H54 (cell line): Measurements from ENCODE around the gene ERCC8.
"Not testable (repeated sequence)": the region's sequence is repeated elsewhere in the genome, so short reads cannot be mapped to it uniquely, and the experiment has no call there.

Experiments
- DNase-seq: peaks from one replicate; pipeline ENCODE4 v3.0.0; 2011; ENCODE audit warnings: low spot score, mixed read lengths; ENCODE audit not compliant: insufficient read length
- FAIRE-seq: peaks from 3 replicates; lab custom pipeline; 2011; peaks lifted over from hg19 to GRCh38; lab: Jason Lieb, UNC
- POLR2A ChIP-seq: IDR thresholded peaks from 2 replicates; pipeline ENCODE4 v1.6.1; 2011; ENCODE audit warnings: low read depth, mild to moderate bottlenecking, low read length

ERCC8 gene

DNA sequence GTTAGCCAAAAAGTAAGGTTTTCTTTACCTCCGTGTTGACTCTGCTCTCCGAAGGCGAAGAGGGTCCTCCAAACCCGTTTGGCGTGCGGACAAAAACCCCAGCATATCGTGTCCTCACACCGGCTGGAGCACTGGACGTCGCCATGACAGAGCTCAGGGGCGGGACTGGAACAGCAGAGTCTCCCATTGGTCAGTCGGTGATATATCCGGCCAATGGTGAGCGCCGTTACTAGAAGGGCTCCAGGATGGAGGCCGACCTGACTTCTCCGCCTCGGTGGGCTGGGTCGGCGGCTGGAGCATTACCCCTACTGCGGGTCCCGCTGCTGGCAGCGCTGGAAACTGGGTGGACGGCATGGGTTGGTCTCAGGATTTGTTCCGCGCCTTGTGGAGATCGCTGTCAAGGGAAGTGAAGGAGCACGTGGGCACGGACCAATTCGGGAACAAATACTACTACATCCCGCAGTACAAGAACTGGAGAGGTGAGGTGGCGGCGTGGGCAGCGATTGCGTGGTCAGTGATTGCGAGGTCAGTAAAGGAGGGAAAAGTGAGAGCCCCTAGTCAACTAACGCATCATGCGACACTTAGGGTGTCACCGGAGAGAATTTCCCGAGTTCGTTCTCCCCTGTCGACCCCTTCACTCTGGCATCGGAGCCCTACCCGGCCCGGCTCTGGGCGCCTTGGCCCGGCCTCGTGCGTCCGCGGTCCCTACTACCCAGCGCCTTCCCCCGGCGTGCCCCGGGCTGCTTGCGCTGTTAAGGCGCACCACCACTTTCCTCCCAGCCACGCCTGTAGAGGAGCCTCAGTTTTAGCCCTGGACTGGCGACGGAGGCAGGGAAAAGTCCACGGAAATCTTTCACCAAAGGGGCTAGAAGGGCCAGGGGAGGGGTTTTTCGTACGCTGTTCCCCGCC is at the start of gene ERCC8, which contains the start of gene NDUFAF2:
Gene ERCC8, minus strand, starts transcription at position 167 of the 909 bp plus-strand sequence. Its CDS starts 62 bp downstream, at position 105.
Gene NDUFAF2, plus strand, starts transcription at position 302 of the 909 bp plus-strand sequence. Its CDS starts 51 bp downstream, at position 353.
- peak; percentile 53 for TF ChIP-seq POLR2A
- DNase-seq (peak; percentile 72), FAIRE-seq (peak; percentile 97)

GRCh38 chr5:60993875-60994571 is 49.2 kb upstream of the ERCC8 start:
- FAIRE-seq (no peak), DNase-seq (no peak)
- no peak for TF ChIP-seq POLR2A

GRCh38 chr5:60993425-60993824 is 48.6 kb upstream of the ERCC8 start:
- FAIRE-seq, result no peak
- no peak for DNase-seq
- TF ChIP-seq POLR2A, result no peak

DNA sequence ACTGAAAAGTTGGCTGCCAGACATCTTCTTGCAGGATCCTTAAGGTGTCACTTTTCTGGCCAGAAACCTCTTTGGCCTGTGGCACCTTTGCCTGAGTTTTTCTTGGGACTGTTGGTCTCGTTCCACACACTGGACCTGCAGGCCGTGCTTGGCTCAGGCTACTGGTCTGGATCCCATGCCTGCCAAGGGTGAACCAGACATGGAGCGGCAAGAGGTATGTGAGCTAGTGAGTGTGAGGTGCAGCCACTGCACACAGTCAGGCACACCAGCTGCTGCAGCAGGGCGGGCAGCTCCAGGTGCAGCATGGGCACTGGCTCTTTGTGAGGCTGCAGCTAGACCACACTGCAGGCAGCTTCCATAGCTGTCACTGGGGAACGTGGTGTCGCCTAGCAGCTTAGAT is 48.0 kb upstream of the ERCC8 start:
- no peak for TF ChIP-seq POLR2A
- DNase-seq (no peak), FAIRE-seq (no peak)

DNA sequence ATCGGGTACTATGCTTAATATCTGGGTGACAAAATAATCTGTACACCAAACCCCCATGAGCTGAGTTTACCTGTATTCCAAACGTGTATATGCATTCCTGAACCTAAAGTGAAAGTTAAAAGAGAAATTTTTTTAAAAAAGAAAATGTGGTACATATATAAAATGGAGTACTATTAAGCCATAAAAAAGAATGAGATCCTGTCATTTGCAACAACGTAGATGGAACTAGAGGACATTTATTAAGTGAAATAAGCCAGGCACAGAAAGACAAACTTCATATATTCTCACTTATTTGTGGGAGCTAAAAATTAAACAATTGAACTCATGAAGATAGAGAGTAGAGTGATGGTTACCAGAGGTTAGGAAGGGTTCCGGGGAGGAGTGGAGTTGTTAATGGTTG is 44.9 kb upstream of the ERCC8 start:
- no peak for DNase-seq
- FAIRE-seq, result no peak
- no peak for TF ChIP-seq POLR2A

DNA sequence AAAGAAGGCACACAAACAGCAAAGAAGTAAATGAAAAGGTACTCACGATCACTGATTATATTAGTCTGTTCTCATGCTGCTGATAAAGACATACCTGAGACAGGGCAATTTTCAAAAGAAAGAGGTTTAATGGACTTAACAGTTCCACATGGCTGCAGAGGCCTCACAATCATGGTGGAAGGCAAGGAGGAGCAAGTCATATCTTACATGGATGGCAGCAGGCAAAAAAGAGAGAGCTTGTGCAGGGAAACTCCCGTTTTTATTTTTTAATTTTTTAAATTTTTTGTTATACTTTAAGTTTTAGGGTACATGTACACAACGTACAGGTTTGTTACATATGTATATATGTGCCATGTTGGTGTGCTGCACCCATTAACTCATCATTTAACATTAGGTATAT is 37.3 kb upstream of the ERCC8 start:
- DNase-seq, FAIRE-seq: not testable (repeated sequence)

DNA sequence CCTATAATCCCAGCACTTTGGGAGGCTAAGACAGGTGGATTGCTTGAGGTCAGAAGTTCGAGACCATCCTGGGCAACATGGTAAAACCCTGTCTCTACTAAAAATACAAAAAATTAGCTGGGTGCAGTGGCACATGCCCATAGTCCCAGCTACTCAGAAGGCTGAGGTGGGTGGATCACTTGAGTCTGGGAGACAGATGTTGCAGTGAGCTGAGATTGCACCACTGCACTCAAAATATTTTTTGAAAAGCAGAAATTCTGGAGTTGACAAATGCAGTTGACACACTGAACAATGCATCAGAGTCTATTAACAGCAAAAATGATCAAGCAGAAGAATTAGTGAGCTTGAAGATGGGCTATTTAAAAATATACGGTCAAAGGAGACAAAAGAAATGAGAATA is 35.6 kb upstream of the ERCC8 start:
- TF ChIP-seq POLR2A, result no peak
- FAIRE-seq, result no peak

DNA sequence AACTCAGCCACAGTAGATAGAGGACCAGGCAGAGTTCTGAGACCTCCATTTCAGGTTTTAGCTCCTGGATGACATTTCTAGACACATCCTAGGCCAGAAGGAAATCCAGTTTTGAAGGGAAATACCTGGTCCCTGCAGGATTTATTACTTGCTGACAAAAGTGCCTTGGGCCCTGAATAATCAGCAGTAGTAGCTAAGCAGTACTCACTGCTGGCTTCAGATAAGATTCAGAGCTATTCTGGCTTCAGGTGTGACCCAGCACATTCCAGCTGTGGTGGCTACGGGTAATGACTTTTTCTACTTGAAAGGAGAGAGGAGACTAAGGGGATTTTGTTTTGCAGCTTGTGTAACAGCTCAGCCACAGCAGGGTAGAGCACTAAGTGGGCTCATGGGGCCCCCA is 34.1 kb upstream of the ERCC8 start:
- TF ChIP-seq POLR2A, result no peak
- FAIRE-seq (no peak), DNase-seq (no peak)

More for the DNA sequence above, 35.6 kb upstream of the ERCC8 start:
- DNase-seq, result no peak

DNA sequence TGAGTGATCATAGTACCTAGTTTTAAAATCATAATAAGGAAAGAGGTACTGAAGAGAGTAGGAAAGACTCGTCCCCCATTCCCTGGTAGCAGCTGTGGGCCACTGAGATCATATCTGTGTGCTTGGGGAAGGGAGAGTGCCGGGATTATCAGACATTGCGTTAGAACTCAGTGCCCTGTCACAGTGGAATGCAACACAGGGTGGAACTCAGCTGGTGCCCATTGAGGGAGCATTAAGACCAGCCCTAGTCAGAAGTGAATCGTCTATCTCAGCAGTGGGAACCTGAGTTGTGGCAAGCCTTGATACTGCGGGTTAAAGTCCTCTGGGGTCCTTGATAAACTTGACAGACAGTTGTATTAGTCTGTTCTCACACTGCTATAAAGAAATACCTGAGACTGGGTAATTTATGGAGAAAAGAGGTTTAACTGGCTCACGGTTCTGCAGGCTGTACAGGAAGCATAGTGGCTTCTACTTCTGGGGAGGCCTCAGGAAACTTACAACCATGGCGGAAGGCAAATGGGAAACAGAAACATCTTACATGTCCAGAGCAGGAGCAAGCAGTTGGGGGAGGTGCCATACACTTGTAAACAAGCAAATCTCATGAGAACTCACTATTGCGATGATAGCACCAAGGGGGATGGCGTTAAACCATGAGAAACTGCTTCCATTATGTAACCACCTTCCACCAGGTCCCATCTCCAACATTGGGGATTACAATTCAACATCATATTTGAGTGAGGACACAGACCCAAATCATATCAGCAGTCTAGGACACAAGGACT is 33.3 kb upstream of the ERCC8 start:
- FAIRE-seq (no peak), DNase-seq (no peak)
- TF ChIP-seq POLR2A, result no peak

GRCh38 chr5:60972231-60972630 is 27.4 kb upstream of the ERCC8 start:
- FAIRE-seq, result no peak
- DNase-seq, result no peak

DNA sequence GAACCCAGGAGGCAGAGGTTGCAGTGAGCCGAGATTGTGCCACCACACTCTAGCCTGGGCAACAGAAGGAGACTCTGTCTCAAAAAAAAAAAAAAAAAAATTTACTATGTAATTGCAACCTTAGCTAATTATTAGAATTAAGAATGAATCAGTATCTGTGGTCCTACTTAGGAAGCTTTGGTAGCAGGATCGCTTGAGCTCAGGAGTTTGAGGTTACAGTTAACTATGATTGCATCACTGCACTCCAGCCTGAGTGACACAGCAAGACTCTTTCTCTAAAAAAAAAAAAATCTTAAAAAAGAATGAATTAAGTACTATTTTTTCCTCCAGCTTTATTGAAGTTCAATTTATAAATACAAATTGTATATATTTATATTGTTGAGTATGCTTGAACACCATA is 16.8 kb upstream of the ERCC8 start:
- DNase-seq, result no peak
- no peak for FAIRE-seq
- TF ChIP-seq POLR2A, result no peak

More at GRCh38 chr5:60972231-60972630, 27.4 kb upstream of the ERCC8 start:
- TF ChIP-seq POLR2A, result no peak

DNA sequence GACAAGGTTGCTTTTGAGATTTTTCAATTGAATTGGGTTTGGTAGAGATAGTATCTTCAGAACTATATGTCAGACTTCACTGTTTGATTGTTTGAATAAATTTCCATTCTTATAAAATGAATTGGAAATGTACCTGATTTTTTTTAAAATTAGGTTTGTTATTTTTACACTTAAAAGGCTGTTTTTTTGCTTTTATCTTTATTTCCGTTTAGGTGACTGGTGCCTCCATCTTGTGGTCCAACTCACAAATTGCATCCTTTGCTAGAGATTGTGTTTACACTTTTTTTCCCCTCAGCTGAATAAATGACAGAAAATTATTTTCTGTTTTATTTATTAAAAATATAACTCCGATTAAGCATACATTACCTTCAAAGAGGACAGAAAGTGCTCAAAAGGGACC is 15.7 kb upstream of the ERCC8 start:
- FAIRE-seq (peak; percentile 60), DNase-seq (no peak)
- TF ChIP-seq POLR2A, result no peak

- no peak for TF ChIP-seq POLR2A
- peak; percentile 50 for FAIRE-seq
- DNase-seq, result no peak
These were observed 14.3 kb upstream of the ERCC8 start for GRCh38 chr5:60959156-60959555.

GRCh38 chr5:60958712-60959111 is 13.8 kb upstream of the ERCC8 start:
- no peak for FAIRE-seq
- TF ChIP-seq POLR2A, result no peak
- DNase-seq, result no peak
